Activated B cell treated with CpG ODN at 0.5 μM for 24 hours (primary cell): ENCODE measurements around the gene STXBP1. TPM values are rescaled to one million over a fixed set of nuclear protein-coding genes. Genes with fewer than 3 reads are reported as not detected.

ENCODE experiments used
- ATAC-seq: fragments of 200-7000 bp; cut with Tn5 transposase; one replicate; pipeline ENCODE4 v1.10.0; 2021; ENCODE audit warnings: low read depth, mild to moderate bottlenecking, moderate library complexity
- CTCF ChIA-PET: fragments of 350-600 bp; sonication (Branson Sonifier 250); formaldehyde crosslinking; loops from one replicate; lab custom pipeline; 2021; ENCODE audit warnings: antibody characterized with exemption; lab: Charles Lee
- POLR2A ChIA-PET: fragments of 350-600 bp; sonication (Branson Sonifier 250); formaldehyde crosslinking; loops from one replicate; lab custom pipeline; 2021; ENCODE audit warnings: antibody characterized with exemption; lab: Charles Lee
- DNase-seq: peaks from one replicate; pipeline ENCODE4 v3.0.0; 2022
- H3K27ac Mint-ChIP-seq: one replicate; pipeline ENCODE4 v1.8.0; 2020; ENCODE audit warnings: mixed read lengths
- H3K27me3 Mint-ChIP-seq: one replicate; pipeline ENCODE4 v1.8.0; 2021; ENCODE audit warnings: mixed read lengths
- H3K36me3 Mint-ChIP-seq: one replicate; pipeline ENCODE4 v1.8.0; 2021; ENCODE audit warnings: low read depth, mixed read lengths
- H3K4me1 Mint-ChIP-seq: one replicate; pipeline ENCODE4 v1.8.0; 2021; ENCODE audit warnings: mixed read lengths
- H3K4me3 Mint-ChIP-seq: one replicate; pipeline ENCODE4 v1.8.0; 2020; ENCODE audit warnings: mild to moderate bottlenecking, mixed read lengths
- H3K9me3 Mint-ChIP-seq: one replicate; pipeline ENCODE4 v1.8.0; 2020; ENCODE audit warnings: mixed read lengths
- intact Hi-C: fragments of 100-400 bp; cut with micrococcal nuclease; formaldehyde crosslinking; loops from one replicate; pipeline ENCODE4 v1.15.1; 2024
- total RNA-seq: library from RNA; stranded (reverse); gene quantifications from 2 replicates; pipeline ENCODE4 v1.2.3, GENCODE V29; 2022
- TF ChIP-seq, protein P1 (sequence below): fragments of 200-600 bp; IDR thresholded peaks from one replicate; pipeline ENCODE4 v1.8.0; 2022; ENCODE audit warnings: antibody characterized with exemption, mild to moderate bottlenecking

Gene STXBP1
- total RNA-seq, result 0.20 and 0.73 TPM in 2 replicates

DNA sequence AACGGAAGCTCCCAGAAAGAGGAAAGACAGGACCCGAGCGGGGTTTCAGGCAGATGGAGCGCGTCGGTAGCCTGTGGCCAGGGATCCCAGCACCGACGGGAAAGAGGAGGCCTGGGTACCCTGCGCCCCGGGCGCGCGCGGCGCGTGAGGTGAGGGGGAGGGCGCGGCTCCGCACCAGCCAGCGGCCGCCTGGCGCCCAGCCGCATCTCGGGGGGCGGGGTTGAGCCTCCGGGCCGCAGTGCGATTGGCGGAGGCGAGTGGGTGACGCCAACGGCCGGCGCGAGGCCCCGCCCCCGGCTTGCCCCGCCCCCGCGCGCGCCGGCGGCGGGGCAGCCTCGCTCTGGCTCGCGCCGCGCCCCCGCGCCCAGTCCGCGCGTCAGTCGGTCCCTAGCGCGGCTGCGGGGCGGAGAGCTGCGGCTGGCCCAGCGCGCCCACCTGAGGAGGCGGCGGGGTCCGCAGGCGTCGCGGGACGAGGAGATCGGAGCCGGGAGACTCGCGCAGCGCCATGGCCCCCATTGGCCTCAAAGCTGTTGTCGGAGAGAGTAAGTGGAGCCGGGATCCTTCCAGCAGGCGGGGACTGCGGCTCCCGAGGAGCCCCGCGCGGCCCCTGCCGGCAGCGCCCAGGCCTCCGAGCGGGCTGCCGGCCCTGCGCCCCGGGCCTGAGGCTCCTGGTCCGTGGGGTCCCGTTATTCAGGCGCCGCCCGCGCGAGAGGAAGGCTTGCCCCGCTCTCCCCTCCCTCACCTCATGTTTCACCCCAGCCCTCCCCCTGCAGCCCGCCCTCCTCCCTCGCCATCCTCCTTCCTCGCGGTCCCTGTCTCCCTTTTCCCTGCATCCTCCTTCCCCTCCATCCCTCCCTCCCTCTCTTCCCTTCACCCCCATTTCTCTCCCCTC, at the start of gene STXBP1:
TSS of gene STXBP1 (plus strand) at position 379 of the 892 bp plus-strand sequence. CDS start at position 506, 127 bp downstream.
- no peaks in the 10 kb centered on the region for H3K36me3 Mint-ChIP-seq
- H3K4me3 Mint-ChIP-seq, result peak within 1 kb of the TSS; percentile 90
- TF ChIP-seq, protein P1, sequence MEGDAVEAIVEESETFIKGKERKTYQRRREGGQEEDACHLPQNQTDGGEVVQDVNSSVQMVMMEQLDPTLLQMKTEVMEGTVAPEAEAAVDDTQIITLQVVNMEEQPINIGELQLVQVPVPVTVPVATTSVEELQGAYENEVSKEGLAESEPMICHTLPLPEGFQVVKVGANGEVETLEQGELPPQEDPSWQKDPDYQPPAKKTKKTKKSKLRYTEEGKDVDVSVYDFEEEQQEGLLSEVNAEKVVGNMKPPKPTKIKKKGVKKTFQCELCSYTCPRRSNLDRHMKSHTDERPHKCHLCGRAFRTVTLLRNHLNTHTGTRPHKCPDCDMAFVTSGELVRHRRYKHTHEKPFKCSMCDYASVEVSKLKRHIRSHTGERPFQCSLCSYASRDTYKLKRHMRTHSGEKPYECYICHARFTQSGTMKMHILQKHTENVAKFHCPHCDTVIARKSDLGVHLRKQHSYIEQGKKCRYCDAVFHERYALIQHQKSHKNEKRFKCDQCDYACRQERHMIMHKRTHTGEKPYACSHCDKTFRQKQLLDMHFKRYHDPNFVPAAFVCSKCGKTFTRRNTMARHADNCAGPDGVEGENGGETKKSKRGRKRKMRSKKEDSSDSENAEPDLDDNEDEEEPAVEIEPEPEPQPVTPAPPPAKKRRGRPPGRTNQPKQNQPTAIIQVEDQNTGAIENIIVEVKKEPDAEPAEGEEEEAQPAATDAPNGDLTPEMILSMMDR, result no peak
- no peaks in the 10 kb centered on the region for H3K9me3 Mint-ChIP-seq
- ChIA-PET POLR2A (interaction anchor here (0.5 to 0.7 kb wide), 2 partner anchors 289 to 1566 kb away, joined by 3 read pairs; partner anchors contain the start of gene IER5L), CTCF (interaction anchor here (1.2 kb wide), 1 partner anchor 123 kb away, joined by 3 read pairs; the partner anchor contains the start of gene TOR2A)
- peaks cover 37% of the 10 kb centered on the region for H3K27me3 Mint-ChIP-seq
- peak within 1 kb of the TSS; percentile 56 for H3K27ac Mint-ChIP-seq
- intact Hi-C loops, result loop anchor here (1.0 to 5.0 kb wide), 5 partner anchors 45 to 320 kb away; partner anchors contain the start of genes PIP5KL1, PTRH1 and SLC2A8
- peak; percentile 88 for DNase-seq
- peak; percentile 92 for ATAC-seq
- peaks cover 25% of the 10 kb centered on the region for H3K4me1 Mint-ChIP-seq

DNA sequence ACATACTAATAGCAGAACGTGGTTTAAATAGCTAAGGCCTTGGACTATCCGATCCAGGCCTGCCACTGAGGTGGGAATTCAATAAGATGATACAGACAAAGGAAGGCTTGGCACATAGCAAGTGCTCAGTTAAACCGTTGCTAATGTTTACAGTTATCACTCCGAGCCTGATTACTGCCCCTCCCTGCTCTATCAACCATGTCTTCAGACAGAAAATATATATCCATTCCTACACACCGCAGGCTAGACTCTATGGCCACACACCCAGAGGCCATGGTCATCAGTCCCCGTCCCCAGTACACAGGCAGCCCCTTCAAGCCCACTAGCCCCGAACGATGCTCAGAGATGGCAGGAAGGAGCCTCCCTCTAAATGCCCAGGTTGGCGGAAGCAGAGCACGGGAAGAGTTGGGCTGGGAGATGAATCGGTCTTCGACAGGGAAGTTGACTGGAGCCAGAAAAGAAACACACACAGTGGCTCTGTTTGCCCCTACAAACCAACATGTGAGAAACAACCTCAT, 49.7 kb upstream of the STXBP1 start:
- intact Hi-C loops, result no loop called here
- no peaks in the 10 kb centered on the region for H3K9me3 Mint-ChIP-seq

DNA sequence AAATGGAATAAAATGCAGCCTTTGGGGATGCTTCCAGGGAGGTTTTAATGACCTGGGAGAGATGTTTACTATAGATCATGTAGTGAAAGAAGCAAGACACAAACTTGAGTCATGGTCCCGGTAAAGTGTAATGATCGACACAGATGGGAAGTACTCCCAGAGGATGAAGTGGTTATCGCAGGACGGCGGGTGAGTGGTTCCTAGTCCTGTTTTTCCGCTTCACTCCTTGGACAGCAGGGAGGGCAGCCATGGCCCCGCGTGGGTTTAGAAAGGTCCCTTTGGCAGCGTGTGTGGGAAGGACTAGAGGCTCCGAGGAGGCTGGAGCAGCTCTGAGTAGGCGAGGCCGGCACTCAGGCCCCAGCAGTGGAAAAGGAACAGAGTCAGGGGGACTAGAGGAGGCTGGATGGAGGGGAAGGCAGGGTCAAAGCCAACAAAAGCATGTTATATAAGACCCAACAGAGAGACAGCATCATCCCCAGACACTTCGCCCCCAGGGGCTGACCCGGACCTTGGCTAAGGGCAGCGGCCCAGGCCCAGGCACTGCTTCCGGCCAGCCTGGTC, 49.2 kb upstream of the STXBP1 start:
- DNase-seq (no peak), ATAC-seq (no peak)
- TF ChIP-seq, protein P1, result no peak
- H3K36me3 Mint-ChIP-seq, result no peaks in the 10 kb centered on the region
- intact Hi-C loops, result no loop called here
- ChIA-PET CTCF (no interaction called here), POLR2A (no interaction called here)
- H3K4me3 Mint-ChIP-seq, result no peak overlapping the region
- H3K4me1 Mint-ChIP-seq, result no peaks in the 10 kb centered on the region
- H3K27ac Mint-ChIP-seq, result no peak overlapping the region
- peaks cover 7% of the 10 kb centered on the region for H3K27me3 Mint-ChIP-seq
- H3K9me3 Mint-ChIP-seq, result no peaks in the 10 kb centered on the region

More for the DNA sequence above, 49.7 kb upstream of the STXBP1 start:
- CTCF ChIA-PET, result no interaction called here
- H3K36me3 Mint-ChIP-seq, result no peaks in the 10 kb centered on the region
- ATAC-seq (no peak), DNase-seq (no peak)
- H3K4me3 Mint-ChIP-seq, result no peak overlapping the region
- H3K4me1 Mint-ChIP-seq, result no peaks in the 10 kb centered on the region
- TF ChIP-seq, protein P1, result no peak
- POLR2A ChIA-PET, result no interaction called here
- H3K27ac Mint-ChIP-seq, result no peak overlapping the region
- peaks cover 7% of the 10 kb centered on the region for H3K27me3 Mint-ChIP-seq

DNA sequence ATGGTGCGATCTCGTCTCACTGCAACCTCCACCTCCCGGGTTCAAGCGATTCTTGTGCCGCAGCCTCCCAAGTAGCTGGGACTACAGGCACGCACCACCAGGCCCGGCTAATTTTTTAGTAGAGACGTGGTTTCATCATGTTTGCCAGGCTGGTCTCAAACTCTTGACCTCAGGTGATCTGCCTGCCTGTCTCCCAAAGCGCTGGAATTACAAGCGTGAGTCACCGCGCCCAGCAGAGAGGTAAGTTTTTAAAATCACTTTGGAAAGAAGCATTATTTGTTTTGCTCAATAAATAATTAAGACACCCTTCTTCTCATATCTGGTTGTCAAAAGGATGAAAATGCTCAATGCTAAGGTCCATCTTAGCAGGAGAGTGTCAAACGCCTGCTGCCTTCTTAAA, 48.5 kb upstream of the STXBP1 start:
- Mint-ChIP-seq H3K27ac (no peak overlapping the region), H3K9me3 (no peaks in the 10 kb centered on the region), H3K27me3 (peaks cover 7% of the 10 kb centered on the region), H3K4me3 (no peak overlapping the region), H3K4me1 (no peaks in the 10 kb centered on the region), H3K36me3 (no peaks in the 10 kb centered on the region)
- ATAC-seq (no peak), DNase-seq (no peak)
- intact Hi-C loops, result no loop called here
- ChIA-PET CTCF (no interaction called here), POLR2A (no interaction called here)
- TF ChIP-seq, protein P1, result no peak

DNA sequence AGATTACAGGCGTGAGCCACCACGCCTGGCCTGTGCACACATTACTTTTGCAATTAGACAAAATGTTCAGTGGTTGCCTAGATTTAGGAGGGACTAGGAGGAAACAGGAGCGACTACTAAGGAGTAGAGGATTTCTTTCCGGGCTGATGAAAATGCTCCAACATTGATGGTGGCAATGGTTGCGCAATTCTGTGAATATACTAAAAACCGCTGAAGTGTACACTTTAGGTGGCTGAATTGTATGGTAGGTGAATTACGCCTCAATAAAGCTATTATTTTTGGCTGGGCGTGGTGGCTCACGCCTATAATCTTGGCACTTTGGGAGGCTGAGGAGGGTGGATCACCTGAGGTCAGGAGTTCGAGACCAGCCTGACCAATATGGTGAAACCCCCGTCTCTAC, 46.8 kb upstream of the STXBP1 start:
- Mint-ChIP-seq H3K27ac (no peak overlapping the region), H3K4me3 (no peak overlapping the region), H3K27me3 (peaks cover 7% of the 10 kb centered on the region), H3K36me3 (no peaks in the 10 kb centered on the region), H3K4me1 (peaks cover 8% of the 10 kb centered on the region), H3K9me3 (no peaks in the 10 kb centered on the region)
- ATAC-seq (no peak), DNase-seq (no peak)
- intact Hi-C loops, result loop anchor here (5.0 kb wide), 2 partner anchors 47 to 343 kb away; partner anchors contain the start of gene STXBP1
- TF ChIP-seq, protein P1, result no peak
- ChIA-PET POLR2A (no interaction called here), CTCF (no interaction called here)
